Measurements from ENCODE around the gene JAZF1.

JAZF1 gene

GRCh38 chr7:28136885-28137284, 43.7 kb downstream of the JAZF1 start:
- no peak for DNase-seq (ENCODE audit: low read depth in 1 of 2, low spot score in 1 of 2)

GRCh38 chr7:28136420-28136819, 44.2 kb downstream of the JAZF1 start:
- DNase-seq (ENCODE audit: low read depth in 1 of 2, low spot score in 1 of 2) = no peak

- DNase-seq (ENCODE audit: low read depth in 1 of 2, low spot score in 1 of 2) = no peak
These were observed 44.8 kb downstream of the JAZF1 start for GRCh38 chr7:28135760-28136159.

GRCh38 chr7:28135315-28135714, 45.3 kb downstream of the JAZF1 start:
- DNase-seq (ENCODE audit: low read depth in 1 of 2, low spot score in 1 of 2) = no peak

- no peak for DNase-seq (ENCODE audit: low read depth in 1 of 2, low spot score in 1 of 2)
These were observed 46.7 kb downstream of the JAZF1 start for GRCh38 chr7:28133872-28134271.

- DNase-seq (ENCODE audit: low read depth in 1 of 2, low spot score in 1 of 2) = no peak
These were observed 47.4 kb downstream of the JAZF1 start for GRCh38 chr7:28132959-28133870.

- no peak for DNase-seq (ENCODE audit: low read depth in 1 of 2, low spot score in 1 of 2)
These were observed 50.3 kb downstream of the JAZF1 start for GRCh38 chr7:28130277-28130676.

GRCh38 chr7:28128608-28129007, 52.0 kb downstream of the JAZF1 start:
- no peak for DNase-seq (ENCODE audit: low read depth in 1 of 2, low spot score in 1 of 2)

- no peak for DNase-seq (ENCODE audit: low read depth in 1 of 2, low spot score in 1 of 2)
These were observed 54.1 kb downstream of the JAZF1 start for GRCh38 chr7:28126410-28127041.

GRCh38 chr7:28125431-28126409, 54.9 kb downstream of the JAZF1 start:
- DNase-seq (ENCODE audit: low read depth in 1 of 2, low spot score in 1 of 2) = no peak

- DNase-seq (ENCODE audit: low read depth in 1 of 2, low spot score in 1 of 2) = no peak
These were observed 56.2 kb downstream of the JAZF1 start for GRCh38 chr7:28124413-28124812.

GRCh38 chr7:28123752-28124151, 56.8 kb downstream of the JAZF1 start:
- no peak for DNase-seq (ENCODE audit: low read depth in 1 of 2, low spot score in 1 of 2)

GRCh38 chr7:28121496-28121895, 59.1 kb downstream of the JAZF1 start:
- no peak for DNase-seq (ENCODE audit: low read depth in 1 of 2, low spot score in 1 of 2)

GRCh38 chr7:28116041-28116440, 64.6 kb downstream of the JAZF1 start:
- no peak for DNase-seq (ENCODE audit: low read depth in 1 of 2, low spot score in 1 of 2)

- no peak for DNase-seq (ENCODE audit: low read depth in 1 of 2, low spot score in 1 of 2)
These were observed 65.3 kb downstream of the JAZF1 start for GRCh38 chr7:28115261-28115660.

GRCh38 chr7:28114056-28114455, 66.5 kb downstream of the JAZF1 start:
- DNase-seq (ENCODE audit: low read depth in 1 of 2, low spot score in 1 of 2) = no peak

- no peak for DNase-seq (ENCODE audit: low read depth in 1 of 2, low spot score in 1 of 2)
These were observed 67.6 kb downstream of the JAZF1 start for GRCh38 chr7:28112883-28113540.

GRCh38 chr7:28112467-28112866, 68.1 kb downstream of the JAZF1 start:
- no peak for DNase-seq (ENCODE audit: low read depth in 1 of 2, low spot score in 1 of 2)

- no peak for DNase-seq (ENCODE audit: low read depth in 1 of 2, low spot score in 1 of 2)
These were observed 68.6 kb downstream of the JAZF1 start for GRCh38 chr7:28112012-28112411.

- DNase-seq (ENCODE audit: low read depth in 1 of 2, low spot score in 1 of 2) = no peak
These were observed 70.1 kb downstream of the JAZF1 start for GRCh38 chr7:28110427-28111012.
